Measurements from ENCODE around the gene CHCHD1.
A peak's percentile ranks its signal among the peaks of the same experiment; 100 is the strongest.
"Not testable (repeated sequence)": the region's sequence is repeated elsewhere in the genome, so short reads cannot be mapped to it uniquely, and the experiment has no call there.

The CHCHD1 gene

GRCh38 chr10:73795491-73795890, 13.6 kb downstream of the CHCHD1 start:
- DNase-seq = not testable (repeated sequence)

DNA sequence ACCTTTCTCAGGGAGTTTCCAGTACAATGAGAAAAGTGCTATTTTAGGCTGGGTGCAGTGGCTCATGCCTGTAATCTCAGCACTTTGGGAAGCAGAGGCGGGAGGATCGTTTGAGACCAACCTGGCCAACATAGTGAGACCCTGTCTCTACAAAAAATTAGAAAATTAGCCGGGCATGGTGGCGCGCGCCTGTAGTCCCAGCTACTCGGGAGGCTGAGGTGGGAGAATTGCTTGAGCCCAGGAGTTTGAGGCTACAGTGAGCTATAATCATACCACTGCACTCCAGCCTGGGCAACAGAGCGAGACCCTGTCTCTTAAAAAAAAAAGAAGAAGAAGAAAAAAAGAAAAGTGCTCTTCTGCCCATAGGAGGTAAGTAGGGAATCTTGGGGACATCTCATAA, 14.2 kb downstream of the CHCHD1 start:
- not testable (repeated sequence) for DNase-seq

- no peak for DNase-seq
These were observed 14.9 kb downstream of the CHCHD1 start for GRCh38 chr10:73796766-73797165.

GRCh38 chr10:73797324-73798025, 15.6 kb downstream of the CHCHD1 start:
- DNase-seq = no peak

- no peak for DNase-seq
These were observed 16.2 kb downstream of the CHCHD1 start for GRCh38 chr10:73798087-73798486.

DNA sequence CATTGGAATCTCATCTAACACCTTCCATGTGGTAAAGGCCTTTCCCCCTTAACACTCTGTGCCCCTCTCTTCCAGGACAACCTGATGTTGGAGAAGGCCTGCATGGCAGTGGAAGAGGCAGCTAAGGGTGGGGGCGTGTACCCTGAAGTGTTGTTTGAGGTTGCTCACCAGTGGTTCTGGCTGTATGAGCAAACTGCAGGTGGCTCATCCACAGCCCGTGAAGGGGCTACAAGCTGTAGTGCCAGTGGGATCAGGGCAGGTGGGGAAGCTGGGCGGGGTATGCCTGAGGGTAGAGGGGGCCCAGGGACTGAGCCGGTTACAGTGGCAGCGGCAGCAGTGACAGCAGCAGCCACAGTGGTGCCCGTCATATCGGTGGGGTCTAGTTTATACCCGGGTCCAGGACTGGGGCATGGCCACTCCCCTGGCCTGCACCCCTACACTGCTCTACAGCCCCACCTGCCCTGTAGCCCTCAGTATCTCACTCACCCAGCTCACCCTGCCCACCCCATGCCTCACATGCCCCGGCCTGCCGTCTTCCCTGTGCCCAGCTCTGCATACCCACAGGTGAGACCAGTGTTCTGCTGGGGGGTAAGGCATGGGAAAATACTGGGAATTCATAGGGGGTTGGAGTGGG, 17.2 kb downstream of the CHCHD1 start:
- DNase-seq = no peak

GRCh38 chr10:73799899-73800559, 18.2 kb downstream of the CHCHD1 start:
- DNase-seq = no peak

- DNase-seq = no peak
These were observed 18.9 kb downstream of the CHCHD1 start for GRCh38 chr10:73800560-73801252.

DNA sequence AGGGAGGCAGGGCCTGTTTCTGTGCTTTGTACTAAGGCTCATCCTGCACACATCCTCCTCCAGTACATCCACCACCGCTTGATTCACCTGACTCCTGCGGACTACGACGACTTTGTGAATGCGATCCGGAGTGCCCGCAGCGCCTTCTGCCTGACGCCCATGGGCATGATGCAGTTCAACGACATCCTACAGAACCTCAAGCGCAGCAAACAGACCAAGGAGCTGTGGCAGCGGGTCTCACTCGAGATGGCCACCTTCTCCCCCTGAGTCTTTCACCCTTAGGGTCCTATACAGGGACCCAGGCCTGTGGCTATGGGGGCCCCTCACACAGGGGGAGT, 19.4 kb downstream of the CHCHD1 start:
- no peak for DNase-seq

- DNase-seq = no peak
These were observed 20.6 kb downstream of the CHCHD1 start for GRCh38 chr10:73802276-73802991.

- DNase-seq = no peak
These were observed 21.9 kb downstream of the CHCHD1 start for GRCh38 chr10:73803680-73804286.

DNA sequence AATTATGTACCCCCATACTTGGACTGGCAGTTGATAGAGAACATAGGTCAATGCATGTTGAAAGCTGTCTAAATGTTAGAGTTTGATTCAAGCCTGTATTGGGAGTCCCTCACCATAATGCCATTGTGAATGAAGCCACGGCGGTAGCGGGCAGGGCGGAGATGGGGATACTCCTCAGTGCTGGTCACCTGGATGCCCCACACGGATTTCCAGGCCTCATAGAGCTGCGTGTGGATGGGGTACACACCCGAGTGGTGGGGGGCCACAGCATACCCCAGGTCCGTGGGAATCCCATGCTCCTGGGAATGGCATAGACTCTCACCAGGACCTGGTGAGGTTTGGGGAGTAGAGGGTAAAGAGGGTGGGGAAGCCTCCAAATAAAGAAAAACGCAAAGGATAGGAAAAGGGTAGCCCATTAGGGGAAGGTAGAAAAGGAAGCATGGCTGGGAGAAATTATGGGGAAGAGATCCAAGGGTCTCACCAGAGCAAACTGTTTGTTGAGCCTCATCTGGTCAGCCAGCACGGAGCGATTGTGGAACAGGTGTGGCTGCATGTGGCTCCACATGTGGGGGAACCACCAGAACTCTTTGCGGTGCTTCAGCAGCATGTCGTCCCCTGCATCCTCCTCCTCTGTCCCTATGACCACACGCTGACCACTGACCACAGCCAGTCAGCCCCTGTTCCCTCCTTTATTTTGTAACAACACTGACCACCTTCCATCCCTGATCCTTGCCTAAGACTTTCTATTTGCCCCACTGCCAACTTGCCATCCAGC, 24.5 kb downstream of the CHCHD1 start:
- no peak for DNase-seq

GRCh38 chr10:73807471-73807870, 25.6 kb downstream of the CHCHD1 start:
- DNase-seq = no peak

DNA sequence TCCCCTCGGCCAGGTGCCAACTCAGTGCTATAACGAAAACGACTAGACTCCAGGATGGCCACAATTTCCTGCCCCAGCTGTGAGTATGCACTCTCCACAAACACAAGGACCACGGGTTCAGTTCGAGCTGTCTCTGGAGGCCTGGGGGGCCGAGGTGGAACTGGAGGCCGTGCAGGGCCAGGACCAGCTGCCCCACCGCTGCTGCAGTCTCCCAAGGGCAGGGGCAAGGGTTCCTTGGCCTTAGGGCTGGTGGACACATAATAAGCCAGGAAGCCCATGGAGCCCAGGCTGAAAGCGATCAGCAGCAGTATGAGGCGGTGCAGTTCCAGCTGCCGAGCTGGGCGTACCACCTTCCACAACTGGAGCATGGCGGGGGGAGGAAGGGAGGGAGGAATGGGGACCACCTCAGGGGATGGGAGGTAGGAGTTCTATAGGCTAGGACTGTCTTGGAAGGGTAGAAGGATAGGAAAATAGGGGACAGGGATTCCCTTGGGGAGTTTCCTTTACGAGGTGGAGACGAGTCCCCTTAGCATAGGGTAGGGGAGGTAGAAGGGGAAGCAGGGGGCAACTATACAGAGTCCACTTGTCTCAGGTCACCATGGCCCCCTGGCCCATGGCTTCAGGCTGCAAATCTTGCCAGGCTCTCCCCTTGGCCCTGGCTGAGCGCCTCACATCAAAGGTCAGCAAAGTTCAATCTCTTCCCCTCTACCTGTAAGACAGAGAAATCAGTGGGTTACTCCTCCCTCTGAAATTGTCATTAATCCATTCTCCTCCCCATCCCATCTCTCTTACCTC, 26.4 kb downstream of the CHCHD1 start:
- no peak for DNase-seq

GRCh38 chr10:73809061-73809818, 27.4 kb downstream of the CHCHD1 start:
- no peak for DNase-seq

DNA sequence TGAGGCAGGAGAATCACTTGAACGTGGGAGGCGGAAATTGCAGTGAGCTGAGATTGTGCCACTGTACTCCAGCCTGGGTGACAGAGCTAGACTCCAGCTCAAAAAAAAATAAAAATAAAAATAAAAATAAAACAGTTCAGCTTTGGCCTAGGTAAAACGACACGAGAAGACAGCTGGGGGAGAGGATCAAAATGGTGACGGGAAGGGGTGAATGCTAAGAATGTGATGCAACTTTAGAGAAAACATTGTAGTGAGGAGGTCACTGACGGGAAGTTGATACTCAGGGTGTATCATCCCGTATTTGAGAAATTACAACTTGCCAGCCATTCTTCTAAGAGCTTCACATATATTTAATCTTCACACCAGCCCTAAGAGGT, 28.5 kb downstream of the CHCHD1 start:
- DNase-seq = no peak

DNA sequence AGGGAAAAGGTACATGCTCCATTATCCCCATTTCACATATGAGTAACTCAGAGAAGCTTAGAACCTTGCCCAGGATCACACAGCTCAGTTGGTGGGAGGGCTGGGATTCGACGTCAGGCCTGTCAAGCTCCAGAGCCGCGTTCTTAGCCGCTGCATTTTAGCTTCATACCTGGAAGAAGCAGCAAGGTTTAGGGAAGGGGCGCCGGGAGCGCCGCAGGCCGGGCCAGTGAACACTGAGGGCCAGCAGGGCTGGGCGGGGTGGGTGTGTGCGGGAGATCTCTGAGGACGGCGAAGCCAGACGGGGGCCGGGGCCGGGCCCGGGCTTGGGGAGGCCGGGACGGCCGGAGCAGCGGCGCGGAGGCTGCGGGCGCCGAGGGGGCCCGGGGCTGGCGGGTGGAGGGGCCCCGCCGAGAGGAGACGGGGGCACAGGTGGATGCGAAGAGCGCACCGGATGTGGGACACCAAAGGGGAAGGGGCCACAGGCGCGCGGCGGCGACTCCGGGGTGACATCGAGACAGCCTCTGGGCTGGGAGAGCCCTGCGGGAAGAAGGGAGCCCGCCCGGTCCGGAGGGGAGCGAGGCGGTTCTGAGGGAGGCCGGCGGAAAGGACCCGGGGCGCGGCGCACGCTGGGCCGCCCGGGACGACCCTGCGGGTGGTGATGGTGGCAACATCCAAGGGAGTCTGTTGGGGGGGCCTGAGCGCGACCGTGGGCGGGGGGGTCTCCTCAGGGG, 29.1 kb downstream of the CHCHD1 start:
- peak; percentile 57 for DNase-seq

GRCh38 chr10:73812657-73813056, 30.8 kb downstream of the CHCHD1 start:
- no peak for DNase-seq

GRCh38 chr10:73813333-73813732, 31.5 kb downstream of the CHCHD1 start:
- no peak for DNase-seq

Data from 8988T (cell line).